ENCODE measurements around the gene SCEL.

GRCh38 chr13:77497835-77498234 lies 37.7 kb upstream of the SCEL start:
- TF ChIP-seq EP300 (IDR thresholded peaks at IDR 0.05) (no peak), RAD21 (conservative IDR thresholded peaks at IDR 0.05 in 1 of 2, IDR thresholded peaks at IDR 0.05 in 1 of 2) (no peak), NPAS2 (CRISPR knock-in tag; IDR thresholded peaks at IDR 0.05; ENCODE audit: borderline replicate concordance) (no peak)
- TF ChIP-seq, protein P1, sequence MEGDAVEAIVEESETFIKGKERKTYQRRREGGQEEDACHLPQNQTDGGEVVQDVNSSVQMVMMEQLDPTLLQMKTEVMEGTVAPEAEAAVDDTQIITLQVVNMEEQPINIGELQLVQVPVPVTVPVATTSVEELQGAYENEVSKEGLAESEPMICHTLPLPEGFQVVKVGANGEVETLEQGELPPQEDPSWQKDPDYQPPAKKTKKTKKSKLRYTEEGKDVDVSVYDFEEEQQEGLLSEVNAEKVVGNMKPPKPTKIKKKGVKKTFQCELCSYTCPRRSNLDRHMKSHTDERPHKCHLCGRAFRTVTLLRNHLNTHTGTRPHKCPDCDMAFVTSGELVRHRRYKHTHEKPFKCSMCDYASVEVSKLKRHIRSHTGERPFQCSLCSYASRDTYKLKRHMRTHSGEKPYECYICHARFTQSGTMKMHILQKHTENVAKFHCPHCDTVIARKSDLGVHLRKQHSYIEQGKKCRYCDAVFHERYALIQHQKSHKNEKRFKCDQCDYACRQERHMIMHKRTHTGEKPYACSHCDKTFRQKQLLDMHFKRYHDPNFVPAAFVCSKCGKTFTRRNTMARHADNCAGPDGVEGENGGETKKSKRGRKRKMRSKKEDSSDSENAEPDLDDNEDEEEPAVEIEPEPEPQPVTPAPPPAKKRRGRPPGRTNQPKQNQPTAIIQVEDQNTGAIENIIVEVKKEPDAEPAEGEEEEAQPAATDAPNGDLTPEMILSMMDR (IDR thresholded peaks at IDR 0.05): no peak
